ENCODE results near the gene PDCL2. TPM values are rescaled to one million over a fixed set of nuclear protein-coding genes. Genes with fewer than 3 reads are reported as not detected.

Gene PDCL2
- total RNA-seq, 1 experiment from 2014 or later: not detected

DNA sequence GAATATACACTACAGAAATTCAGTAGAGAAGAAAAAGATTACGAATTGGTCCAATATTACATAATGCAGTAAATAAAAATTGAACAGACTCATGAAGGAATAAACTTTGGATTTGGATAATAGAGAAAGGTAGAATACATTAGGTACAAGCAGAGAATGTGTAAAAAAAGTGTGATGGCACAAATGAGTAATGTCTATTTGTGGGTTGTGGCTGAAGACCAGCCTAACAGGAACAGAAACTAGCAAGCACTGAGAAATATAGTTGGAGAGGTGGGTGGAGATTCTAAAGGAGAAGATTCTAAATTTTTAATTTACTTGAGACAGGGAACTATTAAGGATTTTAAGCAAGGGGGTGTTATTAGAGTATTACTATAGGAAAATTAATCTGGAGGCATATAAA is 30.2 kb downstream of the PDCL2 start:
- no peak for DNase-seq
- no peaks in the 10 kb centered on the region for H3K36me3 Mint-ChIP-seq (ENCODE audit: insufficient read depth, unreplicated experiment)
- CTCF ChIA-PET: no interaction called here
- POLR2A ChIA-PET: no interaction called here
- H3K4me1 Mint-ChIP-seq (ENCODE audit: low read depth, unreplicated experiment): no peaks in the 10 kb centered on the region
- H3K9me3 Mint-ChIP-seq (ENCODE audit: unreplicated experiment): peaks cover 10% of the 10 kb centered on the region
- Histone ChIP-seq H3K36me3 (ENCODE audit: control insufficient read depth, insufficient read depth, low read length) (no peaks in the 10 kb centered on the region), H3K27me3 (replicated peaks; ENCODE audit: control insufficient read depth, insufficient read depth, low read length) (no peaks in the 10 kb centered on the region; the same call in 1 of the 2 replicates), H3K4me3 (ENCODE audit: low read depth, low read length) (no peak overlapping the region), H3K4me1 (no peaks in the 10 kb centered on the region), H3K9me3 (no peaks in the 10 kb centered on the region)
- H3K4me3 Mint-ChIP-seq (ENCODE audit: unreplicated experiment): no peak overlapping the region
- intact Hi-C loops (cut with micrococcal nuclease; ENCODE audit: unreplicated experiment): no loop called here
- H3K27me3 Mint-ChIP-seq (ENCODE audit: insufficient read depth, unreplicated experiment): peaks cover 13% of the 10 kb centered on the region
- H3K27ac Mint-ChIP-seq (ENCODE audit: unreplicated experiment): no peak overlapping the region
- TF ChIP-seq, protein P1, sequence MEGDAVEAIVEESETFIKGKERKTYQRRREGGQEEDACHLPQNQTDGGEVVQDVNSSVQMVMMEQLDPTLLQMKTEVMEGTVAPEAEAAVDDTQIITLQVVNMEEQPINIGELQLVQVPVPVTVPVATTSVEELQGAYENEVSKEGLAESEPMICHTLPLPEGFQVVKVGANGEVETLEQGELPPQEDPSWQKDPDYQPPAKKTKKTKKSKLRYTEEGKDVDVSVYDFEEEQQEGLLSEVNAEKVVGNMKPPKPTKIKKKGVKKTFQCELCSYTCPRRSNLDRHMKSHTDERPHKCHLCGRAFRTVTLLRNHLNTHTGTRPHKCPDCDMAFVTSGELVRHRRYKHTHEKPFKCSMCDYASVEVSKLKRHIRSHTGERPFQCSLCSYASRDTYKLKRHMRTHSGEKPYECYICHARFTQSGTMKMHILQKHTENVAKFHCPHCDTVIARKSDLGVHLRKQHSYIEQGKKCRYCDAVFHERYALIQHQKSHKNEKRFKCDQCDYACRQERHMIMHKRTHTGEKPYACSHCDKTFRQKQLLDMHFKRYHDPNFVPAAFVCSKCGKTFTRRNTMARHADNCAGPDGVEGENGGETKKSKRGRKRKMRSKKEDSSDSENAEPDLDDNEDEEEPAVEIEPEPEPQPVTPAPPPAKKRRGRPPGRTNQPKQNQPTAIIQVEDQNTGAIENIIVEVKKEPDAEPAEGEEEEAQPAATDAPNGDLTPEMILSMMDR (IDR thresholded peaks at IDR 0.05; ENCODE audit: insufficient read depth in 1 of 2, low read depth in 1 of 2, low read length in 1 of 2, severe bottlenecking in 1 of 2, unreplicated experiment in 1 of 2): no peak
- BruUV-seq (replicated peaks): no TSS peak

DNA sequence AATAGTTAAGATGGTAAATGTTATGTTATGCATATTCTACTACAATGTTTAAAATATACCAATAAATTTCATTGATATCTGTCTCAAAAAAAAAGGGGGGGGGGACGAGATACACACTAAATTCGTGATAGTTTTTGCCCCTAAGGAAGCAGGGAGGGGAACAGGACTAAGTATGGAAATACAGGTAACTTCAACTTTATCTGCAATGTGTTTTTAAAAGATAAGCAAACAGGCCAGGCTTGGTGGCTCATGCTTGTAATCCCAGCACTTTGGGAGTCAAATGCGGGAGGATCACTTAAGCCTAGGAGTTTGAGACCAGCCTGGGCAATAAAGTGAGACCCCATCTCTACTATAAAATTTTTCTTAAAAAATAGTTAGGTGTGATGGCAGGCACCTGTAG is 31.9 kb downstream of the PDCL2 start:
- Mint-ChIP-seq H3K27ac (ENCODE audit: unreplicated experiment) (no peak overlapping the region), H3K4me3 (ENCODE audit: unreplicated experiment) (no peak overlapping the region), H3K9me3 (ENCODE audit: unreplicated experiment) (peaks cover 10% of the 10 kb centered on the region), H3K4me1 (ENCODE audit: low read depth, unreplicated experiment) (no peaks in the 10 kb centered on the region), H3K36me3 (ENCODE audit: insufficient read depth, unreplicated experiment) (no peaks in the 10 kb centered on the region), H3K27me3 (ENCODE audit: insufficient read depth, unreplicated experiment) (peaks cover 13% of the 10 kb centered on the region)
- H3K27me3 ChIP-seq (replicated peaks; ENCODE audit: control insufficient read depth, insufficient read depth, low read length): no peaks in the 10 kb centered on the region; the same call in 1 of the 2 replicates
- ChIA-PET POLR2A (no interaction called here), CTCF (no interaction called here)
- DNase-seq: no peak
- H3K9me3 ChIP-seq: no peaks in the 10 kb centered on the region
- BruUV-seq (replicated peaks): no TSS peak
- H3K4me3 ChIP-seq (ENCODE audit: low read depth, low read length): no peak overlapping the region
- TF ChIP-seq, protein P1 (IDR thresholded peaks at IDR 0.05; ENCODE audit: insufficient read depth in 1 of 2, low read depth in 1 of 2, low read length in 1 of 2, severe bottlenecking in 1 of 2, unreplicated experiment in 1 of 2): no peak
- no peaks in the 10 kb centered on the region for H3K36me3 ChIP-seq (ENCODE audit: control insufficient read depth, insufficient read depth, low read length)
- no peaks in the 10 kb centered on the region for H3K4me1 ChIP-seq
- intact Hi-C loops (cut with micrococcal nuclease; ENCODE audit: unreplicated experiment): no loop called here

DNA sequence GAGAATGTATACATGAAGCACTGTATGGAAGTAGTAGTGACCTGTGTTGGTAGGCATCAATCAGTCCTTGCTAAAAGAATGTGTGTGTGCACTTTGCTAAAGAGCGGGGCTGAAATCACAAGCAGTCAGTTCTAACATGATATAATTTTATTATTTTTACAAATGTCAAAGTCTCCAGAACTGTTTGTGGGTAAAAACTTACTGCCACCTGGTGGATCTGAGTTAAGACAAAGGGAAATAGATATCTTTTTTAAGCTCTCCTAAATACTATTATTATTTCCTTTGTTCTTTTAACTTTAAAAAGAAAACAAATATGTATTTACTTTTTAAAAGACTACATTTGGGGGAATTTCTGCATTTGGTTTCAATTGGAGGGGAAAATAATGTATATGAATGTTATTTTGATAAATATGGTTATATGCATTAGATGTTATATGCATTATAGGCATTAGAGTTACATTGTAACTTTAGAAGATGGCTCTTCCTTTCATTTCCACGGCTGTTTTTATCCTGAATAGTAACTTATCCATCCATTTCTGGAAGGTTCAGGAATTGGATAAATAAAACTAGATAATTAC is 37.5 kb downstream of the PDCL2 start:
- H3K9me3 ChIP-seq: no peaks in the 10 kb centered on the region
- Mint-ChIP-seq H3K27ac (ENCODE audit: unreplicated experiment) (no peak overlapping the region), H3K9me3 (ENCODE audit: unreplicated experiment) (peaks cover 10% of the 10 kb centered on the region), H3K36me3 (ENCODE audit: insufficient read depth, unreplicated experiment) (no peaks in the 10 kb centered on the region), H3K4me1 (ENCODE audit: low read depth, unreplicated experiment) (peaks cover 6% of the 10 kb centered on the region), H3K27me3 (ENCODE audit: insufficient read depth, unreplicated experiment) (no peaks in the 10 kb centered on the region), H3K4me3 (ENCODE audit: unreplicated experiment) (no peak overlapping the region)
- ChIA-PET CTCF (interaction anchor here (0.5 to 1.0 kb wide), 3 partner anchors 9 to 111 kb away, joined by 3 to 5 read pairs (median 4); no protein-coding TSS in a partner anchor), POLR2A (no interaction called here)
- BruUV-seq (replicated peaks): no TSS peak
- H3K4me1 ChIP-seq: 0 out of 2 replicates have a peak, but pooled peaks cover 5% of the 10 kb centered on the region
- H3K36me3 ChIP-seq (ENCODE audit: control insufficient read depth, insufficient read depth, low read length): no peaks in the 10 kb centered on the region
- TF ChIP-seq, protein P1 (IDR thresholded peaks at IDR 0.05; ENCODE audit: insufficient read depth in 1 of 2, low read depth in 1 of 2, low read length in 1 of 2, severe bottlenecking in 1 of 2, unreplicated experiment in 1 of 2): peak in 1 of 2 experiments; percentile 31
- intact Hi-C loops (cut with micrococcal nuclease; ENCODE audit: unreplicated experiment): loop anchor here (2.0 to 10.0 kb wide), 2 partner anchors 146 to 370 kb away; no protein-coding TSS in a partner anchor
- no peak for DNase-seq
- H3K27me3 ChIP-seq (replicated peaks; ENCODE audit: control insufficient read depth, insufficient read depth, low read length): no peaks in the 10 kb centered on the region
- H3K4me3 ChIP-seq (ENCODE audit: low read depth, low read length): no peak overlapping the region
